Activated CD4-positive, alpha-beta T cell treated with anti-CD3 and anti-CD28 coated beads, Interleukin-2, amount 10 ng/mL, durations not matched to agents 24 days and 14 days (primary cell): ENCODE measurements around the gene MGAT4A. TPM values are rescaled to one million over a fixed set of nuclear protein-coding genes. Genes with fewer than 3 reads are reported as not detected.
A peak's percentile ranks its signal among the peaks of the same experiment; 100 is the strongest.

Source experiments
- DNase-seq: peaks from one replicate; pipeline ENCODE4 v3.0.0; 2022
- H3K27ac Mint-ChIP-seq: one replicate; pipeline ENCODE4 v1.8.0; 2022; ENCODE audit warnings: mild to moderate bottlenecking, mixed read lengths
- H3K27me3 Mint-ChIP-seq: one replicate; pipeline ENCODE4 v1.8.0; 2022; ENCODE audit warnings: mixed read lengths
- H3K36me3 Mint-ChIP-seq: one replicate; pipeline ENCODE4 v1.8.0; 2022; ENCODE audit warnings: low read depth, mild to moderate bottlenecking, mixed read lengths
- H3K4me1 Mint-ChIP-seq: one replicate; pipeline ENCODE4 v1.8.0; 2021; ENCODE audit warnings: mixed read lengths
- H3K4me3 Mint-ChIP-seq: one replicate; pipeline ENCODE4 v1.8.0; 2022; ENCODE audit warnings: mild to moderate bottlenecking, moderate library complexity, mixed read lengths
- H3K9me3 Mint-ChIP-seq: one replicate; pipeline ENCODE4 v1.8.0; 2021; ENCODE audit warnings: mixed read lengths
- intact Hi-C: fragments of 100-400 bp; cut with micrococcal nuclease; formaldehyde crosslinking; loops from one replicate; pipeline ENCODE4 v1.15.1; 2023
- total RNA-seq: library from RNA; stranded (reverse); gene quantifications from 2 replicates; pipeline ENCODE4 v1.2.3, GENCODE V29; 2022

The MGAT4A gene
- total RNA-seq, 1 donor from 2014 or later: 49.2 TPM

- no peak overlapping the region for H3K27ac Mint-ChIP-seq
- intact Hi-C loops: no loop called here
- no peaks in the 10 kb centered on the region for H3K27me3 Mint-ChIP-seq
- H3K36me3 Mint-ChIP-seq: peaks cover 44% of the 10 kb centered on the region
- no peak overlapping the region for H3K4me3 Mint-ChIP-seq
- H3K4me1 Mint-ChIP-seq: no peaks in the 10 kb centered on the region
- H3K9me3 Mint-ChIP-seq: no peaks in the 10 kb centered on the region
- DNase-seq: no peak
Observed at GRCh38 chr2:98583816-98584618, 146.9 kb downstream of the MGAT4A start.

- intact Hi-C loops: no loop called here
- Mint-ChIP-seq H3K4me3 (no peak overlapping the region), H3K36me3 (peaks cover 48% of the 10 kb centered on the region), H3K9me3 (no peaks in the 10 kb centered on the region), H3K4me1 (no peaks in the 10 kb centered on the region), H3K27ac (no peak overlapping the region), H3K27me3 (no peaks in the 10 kb centered on the region)
- DNase-seq: no peak
Observed at GRCh38 chr2:98583276-98583675, 147.7 kb downstream of the MGAT4A start.

- Mint-ChIP-seq H3K9me3 (no peaks in the 10 kb centered on the region), H3K36me3 (peaks cover 47% of the 10 kb centered on the region), H3K27ac (no peak overlapping the region), H3K4me1 (no peaks in the 10 kb centered on the region), H3K4me3 (no peak overlapping the region), H3K27me3 (no peaks in the 10 kb centered on the region)
- intact Hi-C loops: no loop called here
- DNase-seq: no peak
Observed at GRCh38 chr2:98582523-98582922, 148.4 kb downstream of the MGAT4A start.

GRCh38 chr2:98580656-98581284, 150.2 kb downstream of the MGAT4A start:
- no peaks in the 10 kb centered on the region for H3K9me3 Mint-ChIP-seq
- H3K27ac Mint-ChIP-seq: no peak overlapping the region
- intact Hi-C loops: no loop called here
- H3K4me3 Mint-ChIP-seq: no peak overlapping the region
- no peaks in the 10 kb centered on the region for H3K27me3 Mint-ChIP-seq
- H3K36me3 Mint-ChIP-seq: peaks cover 51% of the 10 kb centered on the region
- no peaks in the 10 kb centered on the region for H3K4me1 Mint-ChIP-seq
- DNase-seq: no peak

- no peak for DNase-seq
- no peaks in the 10 kb centered on the region for H3K9me3 Mint-ChIP-seq
- H3K36me3 Mint-ChIP-seq: peaks cover 51% of the 10 kb centered on the region
- intact Hi-C loops: no loop called here
- no peaks in the 10 kb centered on the region for H3K27me3 Mint-ChIP-seq
- H3K4me3 Mint-ChIP-seq: no peak overlapping the region
- no peak overlapping the region for H3K27ac Mint-ChIP-seq
- H3K4me1 Mint-ChIP-seq: no peaks in the 10 kb centered on the region
Observed at GRCh38 chr2:98579926-98580325, 151.0 kb downstream of the MGAT4A start.

GRCh38 chr2:98578231-98578630, 152.7 kb downstream of the MGAT4A start:
- peaks cover 53% of the 10 kb centered on the region for H3K36me3 Mint-ChIP-seq
- H3K27me3 Mint-ChIP-seq: no peaks in the 10 kb centered on the region
- H3K4me3 Mint-ChIP-seq: no peak overlapping the region
- H3K9me3 Mint-ChIP-seq: no peaks in the 10 kb centered on the region
- DNase-seq: no peak
- intact Hi-C loops: no loop called here
- no peak overlapping the region for H3K27ac Mint-ChIP-seq
- H3K4me1 Mint-ChIP-seq: no peaks in the 10 kb centered on the region

GRCh38 chr2:98577313-98577712, 153.6 kb downstream of the MGAT4A start:
- peaks cover 48% of the 10 kb centered on the region for H3K36me3 Mint-ChIP-seq
- no peaks in the 10 kb centered on the region for H3K9me3 Mint-ChIP-seq
- no peaks in the 10 kb centered on the region for H3K27me3 Mint-ChIP-seq
- no peak overlapping the region for H3K4me3 Mint-ChIP-seq
- no peak overlapping the region for H3K27ac Mint-ChIP-seq
- no peak for DNase-seq
- intact Hi-C loops: no loop called here
- H3K4me1 Mint-ChIP-seq: no peaks in the 10 kb centered on the region

- Mint-ChIP-seq H3K36me3 (peaks cover 50% of the 10 kb centered on the region), H3K4me1 (no peaks in the 10 kb centered on the region), H3K27ac (peak overlapping the region; percentile 45), H3K4me3 (no peak overlapping the region), H3K9me3 (no peaks in the 10 kb centered on the region), H3K27me3 (no peaks in the 10 kb centered on the region)
- intact Hi-C loops: no loop called here
- no peak for DNase-seq
Observed at GRCh38 chr2:98576666-98577312, 154.1 kb downstream of the MGAT4A start.

- H3K27ac Mint-ChIP-seq: no peak overlapping the region
- no peaks in the 10 kb centered on the region for H3K4me1 Mint-ChIP-seq
- peaks cover 55% of the 10 kb centered on the region for H3K36me3 Mint-ChIP-seq
- no peaks in the 10 kb centered on the region for H3K9me3 Mint-ChIP-seq
- no peak for DNase-seq
- H3K27me3 Mint-ChIP-seq: no peaks in the 10 kb centered on the region
- H3K4me3 Mint-ChIP-seq: no peak overlapping the region
- intact Hi-C loops: no loop called here
Observed at GRCh38 chr2:98573426-98573825, 157.5 kb downstream of the MGAT4A start.

GRCh38 chr2:98572676-98573075, 158.3 kb downstream of the MGAT4A start:
- Mint-ChIP-seq H3K4me1 (no peaks in the 10 kb centered on the region), H3K27me3 (no peaks in the 10 kb centered on the region), H3K9me3 (no peaks in the 10 kb centered on the region), H3K4me3 (no peak overlapping the region), H3K27ac (no peak overlapping the region), H3K36me3 (peaks cover 52% of the 10 kb centered on the region)
- DNase-seq: no peak
- intact Hi-C loops: no loop called here

GRCh38 chr2:98572211-98572610, 158.7 kb downstream of the MGAT4A start:
- intact Hi-C loops: no loop called here
- H3K9me3 Mint-ChIP-seq: no peaks in the 10 kb centered on the region
- peaks cover 52% of the 10 kb centered on the region for H3K36me3 Mint-ChIP-seq
- H3K27ac Mint-ChIP-seq: no peak overlapping the region
- no peaks in the 10 kb centered on the region for H3K4me1 Mint-ChIP-seq
- no peak for DNase-seq
- no peaks in the 10 kb centered on the region for H3K27me3 Mint-ChIP-seq
- H3K4me3 Mint-ChIP-seq: no peak overlapping the region

- no peak overlapping the region for H3K27ac Mint-ChIP-seq
- intact Hi-C loops: no loop called here
- DNase-seq: no peak
- no peak overlapping the region for H3K4me3 Mint-ChIP-seq
- H3K4me1 Mint-ChIP-seq: peaks cover 1% of the 10 kb centered on the region
- H3K27me3 Mint-ChIP-seq: no peaks in the 10 kb centered on the region
- H3K9me3 Mint-ChIP-seq: no peaks in the 10 kb centered on the region
- H3K36me3 Mint-ChIP-seq: peaks cover 54% of the 10 kb centered on the region
Observed at GRCh38 chr2:98571796-98572195, 159.1 kb downstream of the MGAT4A start.

GRCh38 chr2:98571121-98571701, 159.7 kb downstream of the MGAT4A start:
- no peaks in the 10 kb centered on the region for H3K27me3 Mint-ChIP-seq
- intact Hi-C loops: no loop called here
- H3K4me1 Mint-ChIP-seq: peaks cover 1% of the 10 kb centered on the region
- H3K27ac Mint-ChIP-seq: no peak overlapping the region
- no peaks in the 10 kb centered on the region for H3K9me3 Mint-ChIP-seq
- H3K4me3 Mint-ChIP-seq: no peak overlapping the region
- no peak for DNase-seq
- peaks cover 53% of the 10 kb centered on the region for H3K36me3 Mint-ChIP-seq

GRCh38 chr2:98570356-98570755, 160.6 kb downstream of the MGAT4A start:
- H3K36me3 Mint-ChIP-seq: peaks cover 53% of the 10 kb centered on the region

More at GRCh38 chr2:98570356-98570755, 160.6 kb downstream of the MGAT4A start:
- Mint-ChIP-seq H3K27ac (no peak overlapping the region), H3K4me3 (no peak overlapping the region), H3K9me3 (no peaks in the 10 kb centered on the region), H3K27me3 (no peaks in the 10 kb centered on the region), H3K4me1 (peaks cover 4% of the 10 kb centered on the region)
- DNase-seq: no peak
- intact Hi-C loops: no loop called here
